Measurements from ENCODE around the gene OPRD1. TPM values are rescaled to one million over a fixed set of nuclear protein-coding genes. Genes with fewer than 3 reads are reported as not detected.

OPRD1 gene
- total RNA-seq, 1 donor from 2014 or later, result not detected

DNA sequence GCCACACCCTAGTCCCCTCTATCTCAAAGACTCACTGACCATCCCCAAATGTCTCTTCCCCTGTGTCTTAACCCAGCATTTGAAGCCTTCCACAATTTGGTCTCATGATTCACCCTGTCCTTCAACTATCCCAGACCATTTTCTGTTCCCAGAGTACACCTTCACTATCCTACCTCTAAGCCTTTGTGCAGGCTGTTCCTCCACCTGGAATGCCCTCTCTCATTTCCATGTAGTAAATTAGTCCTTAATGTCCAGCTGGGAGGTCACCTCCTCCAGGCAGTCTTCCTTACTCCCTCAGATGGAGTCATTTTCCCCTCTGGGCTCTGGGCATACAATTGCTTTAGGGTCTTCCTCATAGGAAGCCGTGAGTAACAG lies 71.3 kb downstream of the OPRD1 start:
- Histone ChIP-seq H3K36me3 (no peaks in the 10 kb centered on the region), H3K27ac (no peak overlapping the region), H3K9me3 (no peaks in the 10 kb centered on the region), H3K4me1 (peaks cover 43% of the 10 kb centered on the region), H3K27me3 (ENCODE audit: low read depth) (no peaks in the 10 kb centered on the region), H3K4me3 (no peak overlapping the region)
- ATAC-seq (no peak), DNase-seq (no peak)
- intact Hi-C loops (cut with DNase I), result loop anchor here (5.0 to 10.0 kb wide), 2 partner anchors 149 to 312 kb away; no protein-coding TSS in a partner anchor
- TF ChIP-seq, protein P1, sequence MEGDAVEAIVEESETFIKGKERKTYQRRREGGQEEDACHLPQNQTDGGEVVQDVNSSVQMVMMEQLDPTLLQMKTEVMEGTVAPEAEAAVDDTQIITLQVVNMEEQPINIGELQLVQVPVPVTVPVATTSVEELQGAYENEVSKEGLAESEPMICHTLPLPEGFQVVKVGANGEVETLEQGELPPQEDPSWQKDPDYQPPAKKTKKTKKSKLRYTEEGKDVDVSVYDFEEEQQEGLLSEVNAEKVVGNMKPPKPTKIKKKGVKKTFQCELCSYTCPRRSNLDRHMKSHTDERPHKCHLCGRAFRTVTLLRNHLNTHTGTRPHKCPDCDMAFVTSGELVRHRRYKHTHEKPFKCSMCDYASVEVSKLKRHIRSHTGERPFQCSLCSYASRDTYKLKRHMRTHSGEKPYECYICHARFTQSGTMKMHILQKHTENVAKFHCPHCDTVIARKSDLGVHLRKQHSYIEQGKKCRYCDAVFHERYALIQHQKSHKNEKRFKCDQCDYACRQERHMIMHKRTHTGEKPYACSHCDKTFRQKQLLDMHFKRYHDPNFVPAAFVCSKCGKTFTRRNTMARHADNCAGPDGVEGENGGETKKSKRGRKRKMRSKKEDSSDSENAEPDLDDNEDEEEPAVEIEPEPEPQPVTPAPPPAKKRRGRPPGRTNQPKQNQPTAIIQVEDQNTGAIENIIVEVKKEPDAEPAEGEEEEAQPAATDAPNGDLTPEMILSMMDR (IDR thresholded peaks at IDR 0.05), result no peak

DNA sequence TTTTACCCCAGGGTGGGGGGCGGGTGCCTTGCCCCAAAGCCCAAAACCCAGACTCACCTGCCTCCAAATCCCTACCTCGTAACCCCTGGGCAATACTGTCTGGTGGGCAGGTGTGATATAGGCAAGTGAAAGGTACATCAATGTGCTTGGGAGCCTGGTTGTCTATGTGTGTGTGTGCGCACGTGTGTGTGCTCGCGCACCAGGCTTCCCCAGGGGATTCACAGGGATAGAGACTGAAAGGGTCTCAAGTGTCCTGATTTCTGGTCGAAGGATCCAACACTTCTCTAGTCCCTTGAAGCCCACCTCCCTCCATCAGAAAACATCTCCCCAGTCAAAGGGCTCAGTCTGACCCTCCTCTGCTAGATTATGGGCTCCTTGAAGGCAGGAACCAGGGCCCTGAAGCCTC lies 73.5 kb downstream of the OPRD1 start:
- intact Hi-C loops (cut with DNase I), result loop anchor here (10.0 kb wide), 1 partner anchor 309 kb away; no protein-coding TSS in a partner anchor
- TF ChIP-seq, protein P1 (IDR thresholded peaks at IDR 0.05), result no peak
- H3K4me3 ChIP-seq, result no peak overlapping the region
- H3K27me3 ChIP-seq (ENCODE audit: low read depth), result no peaks in the 10 kb centered on the region
- no peaks in the 10 kb centered on the region for H3K9me3 ChIP-seq
- peaks cover 50% of the 10 kb centered on the region for H3K4me1 ChIP-seq
- no peak for ATAC-seq
- DNase-seq, result no peak
- H3K36me3 ChIP-seq, result no peaks in the 10 kb centered on the region
- H3K27ac ChIP-seq, result peak overlapping the region; percentile 87

DNA sequence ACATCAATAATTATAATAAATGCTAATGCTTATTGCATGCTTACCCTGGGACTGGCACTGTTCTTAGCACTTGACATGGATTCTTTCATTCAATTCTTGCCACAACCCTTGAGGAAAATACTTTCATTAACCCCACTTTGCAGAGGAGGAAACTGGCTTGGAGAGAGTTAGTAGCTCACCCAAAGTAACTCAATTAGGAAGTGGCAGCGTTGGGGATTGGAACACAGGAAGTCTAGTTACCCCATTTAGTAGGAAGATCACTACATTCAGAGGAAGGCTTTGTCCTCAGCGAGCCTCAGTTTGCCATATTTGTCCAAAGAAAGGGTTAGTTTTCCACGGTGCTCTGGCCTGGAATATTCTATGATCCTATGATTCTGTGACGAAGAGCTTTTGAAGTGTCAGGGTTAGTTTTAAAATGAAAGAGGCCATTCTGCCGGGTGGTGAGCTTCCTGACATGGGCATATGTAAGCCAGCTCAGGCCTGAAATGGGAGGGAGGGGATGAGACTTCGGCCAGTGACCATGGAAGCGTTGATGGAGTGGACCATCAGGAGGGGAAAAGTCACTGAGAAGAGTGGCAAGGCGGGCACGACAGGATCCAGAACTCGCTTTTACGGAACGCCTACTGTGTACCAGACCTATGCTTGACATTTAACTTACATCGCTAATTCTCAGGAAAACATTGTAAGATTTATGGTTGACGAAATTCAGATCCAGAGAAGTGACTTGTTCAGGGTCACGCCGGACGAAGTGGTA lies 74.2 kb downstream of the OPRD1 start:
- peak overlapping the region; percentile 95 for H3K4me3 ChIP-seq
- TF ChIP-seq, protein P1 (IDR thresholded peaks at IDR 0.05), result no peak
- H3K36me3 ChIP-seq, result no peaks in the 10 kb centered on the region
- DNase-seq (no peak), ATAC-seq (no peak)
- peaks cover 50% of the 10 kb centered on the region for H3K4me1 ChIP-seq
- peak overlapping the region; percentile 87 for H3K27ac ChIP-seq
- no peaks in the 10 kb centered on the region for H3K9me3 ChIP-seq
- intact Hi-C loops (cut with DNase I), result loop anchor here (10.0 kb wide), 1 partner anchor 309 kb away; no protein-coding TSS in a partner anchor
- no peaks in the 10 kb centered on the region for H3K27me3 ChIP-seq (ENCODE audit: low read depth)

DNA sequence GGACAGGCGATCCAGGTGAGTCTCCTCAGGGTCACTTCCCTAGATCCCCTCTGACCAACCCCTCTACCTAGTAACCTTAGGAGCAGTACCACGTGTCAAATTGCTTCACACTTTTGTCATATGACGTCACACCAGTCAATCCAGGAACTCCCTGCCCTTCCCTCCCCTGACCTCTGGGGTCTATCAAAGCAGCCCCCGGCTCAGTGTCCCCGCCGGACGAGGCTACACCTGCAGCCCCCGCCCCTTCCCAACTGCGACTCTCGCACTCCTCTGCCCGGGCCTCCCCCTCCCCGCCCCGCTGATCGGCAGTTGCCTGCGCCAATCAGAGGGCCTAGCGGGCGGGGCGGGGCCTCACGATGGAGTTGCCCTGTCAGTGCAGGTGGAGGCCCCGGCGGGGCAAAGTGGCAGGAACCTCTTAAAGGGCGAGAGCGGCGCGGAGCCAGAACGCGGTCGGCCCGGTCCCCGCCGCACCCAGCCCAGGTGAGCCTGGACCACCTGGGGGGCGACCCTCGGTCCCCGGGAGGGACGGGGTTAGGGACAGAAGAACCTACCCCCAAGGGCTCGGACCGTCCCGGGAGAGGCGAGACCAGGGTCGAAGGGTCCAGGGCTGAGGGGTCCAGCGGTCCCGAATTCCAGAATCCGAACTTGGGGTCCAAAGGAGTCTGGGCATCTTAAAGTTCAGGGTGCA lies 74.9 kb downstream of the OPRD1 start:
- Histone ChIP-seq H3K9me3 (no peaks in the 10 kb centered on the region), H3K4me3 (peak overlapping the region; percentile 95), H3K4me1 (peaks cover 49% of the 10 kb centered on the region), H3K27ac (peak overlapping the region; percentile 87), H3K36me3 (no peaks in the 10 kb centered on the region), H3K27me3 (ENCODE audit: low read depth) (no peaks in the 10 kb centered on the region)
- TF ChIP-seq, protein P1 (IDR thresholded peaks at IDR 0.05), result peak; percentile 11
- intact Hi-C loops (cut with DNase I), result loop anchor here (10.0 kb wide), 1 partner anchor 308 kb away; no protein-coding TSS in a partner anchor
- ATAC-seq (peak; percentile 89 to 92), DNase-seq (peak; percentile 94)

DNA sequence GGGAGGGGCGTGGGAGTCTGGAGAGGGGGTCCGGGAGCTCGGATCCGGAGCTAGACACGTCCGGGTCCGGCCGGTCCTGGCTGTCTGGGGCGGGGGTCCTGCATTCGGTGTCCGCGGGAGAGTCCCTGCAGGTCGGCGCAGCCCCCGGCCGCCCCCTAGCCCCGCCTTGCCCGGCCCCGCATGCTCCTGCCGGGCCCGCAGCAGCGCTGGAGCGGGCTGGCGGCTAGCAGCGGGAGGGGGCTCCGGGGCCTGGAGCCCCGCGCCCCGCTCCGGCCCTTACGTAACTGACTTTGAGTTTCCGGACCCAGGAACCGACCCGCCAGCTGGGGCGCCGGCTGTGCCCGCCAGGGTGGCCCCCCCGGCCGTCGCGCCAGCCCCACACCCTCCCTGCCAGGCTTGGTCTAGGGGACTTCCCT lies 75.5 kb downstream of the OPRD1 start:
- H3K27ac ChIP-seq, result peak overlapping the region; percentile 87
- intact Hi-C loops (cut with DNase I), result loop anchor here (10.0 kb wide), 1 partner anchor 307 kb away; no protein-coding TSS in a partner anchor
- DNase-seq (peak; percentile 63), ATAC-seq (peak; percentile 44 to 51)
- H3K27me3 ChIP-seq (ENCODE audit: low read depth), result no peaks in the 10 kb centered on the region
- H3K4me1 ChIP-seq, result peaks cover 43% of the 10 kb centered on the region
- H3K9me3 ChIP-seq, result no peaks in the 10 kb centered on the region
- TF ChIP-seq, protein P1 (IDR thresholded peaks at IDR 0.05), result no peak
- peak overlapping the region; percentile 95 for H3K4me3 ChIP-seq
- no peaks in the 10 kb centered on the region for H3K36me3 ChIP-seq

Data from lower lobe of right lung (tissue), 2 donors.